GM10266 (cell line): Measurements from ENCODE around the gene MOGAT3.

Experiments used
- DNase-seq: peaks from one replicate; pipeline ENCODE4 v3.0.0; 2012; ENCODE audit errors: extremely low spot score
- CTCF ChIP-seq: IDR thresholded peaks from 2 replicates; pipeline ENCODE4 v1.5.1; 2012; ENCODE audit warnings: mild to moderate bottlenecking, low read depth; ENCODE audit not compliant: control insufficient read depth, insufficient read depth; ENCODE audit errors: missing control alignments

MOGAT3 gene

GRCh38 chr7:101218236-101219125, 17.6 kb upstream of the MOGAT3 start:
- no peak for TF ChIP-seq CTCF
- DNase-seq = no peak

GRCh38 chr7:101217388-101218235, 16.8 kb upstream of the MOGAT3 start, which contains the start of the genes PLOD3 and ZNHIT1:
Gene PLOD3 (minus strand): TSS chr7:101217581. CDS start chr7:101217274, 307 bp downstream.
Gene ZNHIT1 (plus strand): TSS chr7:101218165. CDS start chr7:101218196, 31 bp downstream.
- DNase-seq = peak; percentile 99
- peak; percentile 5 for TF ChIP-seq CTCF

- peak; percentile 1 for TF ChIP-seq CTCF
- no peak for DNase-seq
Observed at GRCh38 chr7:101216860-101217387, 16.1 kb upstream of the MOGAT3 start.

GRCh38 chr7:101216001-101216859, 15.4 kb upstream of the MOGAT3 start:
- TF ChIP-seq CTCF = no peak
- DNase-seq = no peak

- DNase-seq = no peak
- TF ChIP-seq CTCF = no peak
Observed at GRCh38 chr7:101212014-101212413, 11.2 kb upstream of the MOGAT3 start.

GRCh38 chr7:101211501-101211900, 10.7 kb upstream of the MOGAT3 start:
- DNase-seq = no peak
- TF ChIP-seq CTCF = no peak
